ENCODE data around the gene ANXA6. TPM values are rescaled to one million over a fixed set of nuclear protein-coding genes. Genes with fewer than 3 reads are reported as not detected.

The ANXA6 gene
- total and polyA plus RNA-seq, 9 of the 15 experiments (the other 6 are each of a cell fraction or from before 2014, with no cell fraction given), result 0.70 to 13.2 (median 8.3) TPM

- Histone ChIP-seq H3K27me3 (ENCODE audit: control insufficient read depth in 2 of 2, insufficient read depth in 2 of 2, low read length in 2 of 2) (no peaks in the 10 kb centered on the region), H3K27ac (ENCODE audit: extremely low read depth, low read depth, low read length) (no peak overlapping the region), H3K4me2 (ENCODE audit: insufficient read depth, low read length) (no peak overlapping the region), H3K4me3 (no peak overlapping the region), H4K20me1 (replicated peaks; ENCODE audit: control insufficient read depth, insufficient read depth, low read length) (no peaks in the 10 kb centered on the region), H3K4me1 (replicated peaks in 1 of 2; ENCODE audit: control insufficient read depth in 2 of 2, insufficient read depth in 2 of 2, low read length in 2 of 2) (peaks cover 0 to 5% of the 10 kb centered on the region in 2 experiments; a peak in 2 of 5 replicates), H3K9me1 (ENCODE audit: control insufficient read depth, insufficient read depth, low read length) (no peaks in the 10 kb centered on the region), H3K79me2 (ENCODE audit: control insufficient read depth, insufficient read depth, low read length) (no peaks in the 10 kb centered on the region), H3K9ac (ENCODE audit: insufficient read depth in 1 of 2, low read depth in 2 of 2, low read length in 2 of 2) (no peak overlapping the region), H3K9me3 (replicated peaks; ENCODE audit: control insufficient read depth, insufficient read depth, low read depth, low read length) (no peaks in the 10 kb centered on the region), H2AFZ (ENCODE audit: low read depth, low read length) (no peak overlapping the region), H3K36me3 (ENCODE audit: control insufficient read depth, insufficient read depth, low read length) (no peaks in the 10 kb centered on the region)
- CTCF ChIA-PET (ENCODE audit: low intra/inter-chr PET ratio), result no interaction called here
- no peak for ATAC-seq
- intact Hi-C loops (cut with micrococcal nuclease) (loop anchor here (2.0 kb wide), 1 partner anchor 105 kb away; no protein-coding TSS in a partner anchor), in situ Hi-C loops (cut with MboI) (no loop called here)
- no peak for DNase-seq (ENCODE audit: extremely low read depth in 1 of 4, low spot score in 3 of 4)
- no peak for FAIRE-seq
- no TSS peak for BruUV-seq (replicated peaks)
- WGBS (ENCODE audit: insufficient coverage, low coverage, missing lambda C conversion rate), result 56% methylated on average over 11 of the region's 11 CpGs
- TF ChIP-seq TSC22D4 (tag; IDR thresholded peaks at IDR 0.05) (peak; percentile 57; the same call in 1 of the 2 replicates), ZHX1 (conservative IDR thresholded peaks at IDR 0.05; ENCODE audit: low read length) (no peak), DPF2 (IDR thresholded peaks at IDR 0.05) (no peak), HDAC1 (IDR thresholded peaks at IDR 0.05) (0 out of 4 replicates have a peak, but pooled peaks of 1 of the 2 experiments have one; percentile 22), ZBTB5 (IDR thresholded peaks at IDR 0.05) (0 out of 2 replicates have a peak, but pooled peaks have one; percentile 39)
- POLR2A ChIA-PET, result interaction anchor here (0.5 kb wide), 1 partner anchor 196 kb away, joined by 3 read pairs; no protein-coding TSS in a partner anchor
Measured at GRCh38 chr5:151107738-151108520, 49.6 kb downstream of the ANXA6 start.
